CMK (cell line): ENCODE measurements around the gene XPR1.

Experiments used
- DNase-seq: peaks from one replicate; pipeline ENCODE4 v3.0.0-alpha.2; 2010; ENCODE audit warnings: low read depth

XPR1 gene

GRCh38 chr1:180615493-180616290 is 16.1 kb upstream of the XPR1 start:
- no peak for DNase-seq

- DNase-seq: no peak
Measured at GRCh38 chr1:180616439-180616838, 15.4 kb upstream of the XPR1 start.

GRCh38 chr1:180617774-180618395 is 13.9 kb upstream of the XPR1 start:
- DNase-seq: no peak

- DNase-seq: no peak
Measured at GRCh38 chr1:180620581-180620980, 11.2 kb upstream of the XPR1 start.

- DNase-seq: no peak
Measured at GRCh38 chr1:180622658-180623508, 8.9 kb upstream of the XPR1 start.

GRCh38 chr1:180623579-180624347 is 8.1 kb upstream of the XPR1 start:
- no peak for DNase-seq

- DNase-seq: no peak
Measured at GRCh38 chr1:180626711-180627110, 5.1 kb upstream of the XPR1 start.

- DNase-seq: no peak
Measured at GRCh38 chr1:180627411-180627810, 4.4 kb upstream of the XPR1 start.

- no peak for DNase-seq
Measured at GRCh38 chr1:180628646-180629045, 3.2 kb upstream of the XPR1 start.

GRCh38 chr1:180630408-180631193 is 1.2 kb upstream of the XPR1 start:
- no peak for DNase-seq

GRCh38 chr1:180631194-180631765 is 542 bp upstream of the XPR1 start:
- no peak for DNase-seq

GRCh38 chr1:180632326-180633056 is 669 bp downstream of the XPR1 start:
- DNase-seq: no peak

GRCh38 chr1:180633057-180634056 is 1.5 kb downstream of the XPR1 start:
- no peak for DNase-seq

- no peak for DNase-seq
Measured at GRCh38 chr1:180636138-180636537, 4.3 kb downstream of the XPR1 start.

- DNase-seq: no peak
Measured at GRCh38 chr1:180639871-180640270, 8.0 kb downstream of the XPR1 start.

- DNase-seq: no peak
Measured at GRCh38 chr1:180640531-180640949, 8.7 kb downstream of the XPR1 start.

- no peak for DNase-seq
Measured at GRCh38 chr1:180641662-180642061, 9.8 kb downstream of the XPR1 start.

- no peak for DNase-seq
Measured at GRCh38 chr1:180642781-180643180, 11.0 kb downstream of the XPR1 start.

- DNase-seq: no peak
Measured at GRCh38 chr1:180643693-180644092, 11.9 kb downstream of the XPR1 start.
